Activated CD8-positive, alpha-beta memory T cell treated with anti-CD3 and anti-CD28 coated beads, Interleukin-2, amount 50 U/mL, for 24 hours (primary cell): ENCODE measurements around the gene DNMT3A.
"Not testable (repeated sequence)": the region's sequence is repeated elsewhere in the genome, so short reads cannot be mapped to it uniquely, and the experiment has no call there.

Experiments used
- DNase-seq: peaks from one replicate; pipeline ENCODE4 v3.0.0-alpha.2; 2020; ENCODE audit errors: extremely low read depth

The DNMT3A gene

DNA sequence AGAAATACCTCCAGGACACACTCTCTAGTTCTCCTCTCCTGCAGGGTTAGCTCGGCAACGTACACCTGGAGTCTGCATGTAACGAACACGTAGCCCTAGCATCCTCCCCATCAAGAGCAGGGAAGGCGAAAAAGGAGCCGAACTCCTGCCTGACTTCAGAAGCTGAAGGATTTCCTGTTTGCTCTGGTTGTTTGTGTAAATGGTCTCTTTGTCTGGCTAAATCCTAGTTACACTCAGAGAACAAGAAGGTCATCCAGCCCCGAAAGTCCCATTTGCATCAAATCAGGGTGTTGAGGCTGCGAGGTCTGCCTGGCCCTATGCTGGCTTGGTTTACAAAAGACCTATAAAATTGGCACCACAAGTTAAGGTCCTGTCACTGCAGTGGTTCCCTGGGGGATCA is 107.0 kb downstream of the DNMT3A start:
- DNase-seq, result no peak

DNA sequence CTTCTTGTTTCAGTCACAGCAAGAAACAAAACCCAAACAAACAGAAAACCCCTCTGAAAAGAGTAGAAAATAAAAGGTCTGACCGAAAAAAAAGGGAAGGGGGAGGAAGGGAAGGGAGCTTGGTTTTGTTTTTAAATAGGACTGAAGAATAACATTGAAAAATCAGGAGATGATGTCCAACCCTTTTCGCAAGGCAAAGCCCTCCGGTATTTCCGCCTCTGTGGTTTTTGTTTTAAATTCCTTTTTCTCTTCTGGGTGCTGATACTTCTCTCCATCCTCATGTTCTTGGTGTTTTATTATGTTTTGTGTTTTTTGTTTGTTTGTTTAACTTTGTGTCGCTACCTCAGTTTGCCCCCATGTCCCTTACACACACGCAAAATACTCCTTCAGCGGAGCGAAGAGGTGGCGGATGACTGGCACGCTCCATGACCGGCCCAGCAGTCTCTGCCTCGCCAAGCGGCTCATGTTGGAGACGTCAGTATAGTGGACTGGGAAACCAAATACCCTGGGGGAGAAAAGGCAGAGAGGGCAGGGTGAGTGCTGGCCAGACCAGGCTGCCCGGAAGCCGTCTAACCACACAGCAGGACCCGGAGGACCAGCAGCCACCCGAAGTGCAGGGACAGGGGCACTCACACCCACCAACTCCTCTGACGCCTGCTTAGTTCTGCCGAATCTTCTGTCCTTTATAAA is 107.7 kb downstream of the DNMT3A start:
- no peak for DNase-seq

DNA sequence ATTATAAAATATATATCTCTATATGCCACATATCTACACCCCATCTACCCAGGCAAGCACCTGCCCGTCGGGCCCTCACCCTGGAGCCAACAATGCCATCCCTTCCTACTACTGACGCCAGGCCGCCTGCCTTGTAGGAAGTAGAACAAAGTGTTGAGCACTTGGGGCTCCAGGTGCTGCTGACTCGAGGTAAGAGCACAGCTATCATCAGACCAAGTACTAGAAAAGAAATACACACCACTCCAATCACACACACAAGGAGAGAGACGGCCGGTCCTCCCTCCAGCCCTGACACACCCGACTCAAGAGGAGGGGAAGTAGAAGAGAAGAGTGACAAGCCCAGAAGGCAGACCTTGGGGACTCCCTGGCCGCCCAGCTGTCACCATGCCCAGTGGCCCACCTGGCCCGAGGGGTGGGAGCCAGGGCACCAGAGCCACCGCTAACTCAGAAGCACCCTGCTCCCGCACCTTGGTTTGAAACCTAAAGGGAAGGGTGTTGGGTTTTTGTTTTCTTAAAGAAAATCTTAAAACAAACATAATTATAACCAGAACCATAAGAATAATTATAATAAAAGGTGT is 109.4 kb downstream of the DNMT3A start:
- DNase-seq, result no peak

DNA sequence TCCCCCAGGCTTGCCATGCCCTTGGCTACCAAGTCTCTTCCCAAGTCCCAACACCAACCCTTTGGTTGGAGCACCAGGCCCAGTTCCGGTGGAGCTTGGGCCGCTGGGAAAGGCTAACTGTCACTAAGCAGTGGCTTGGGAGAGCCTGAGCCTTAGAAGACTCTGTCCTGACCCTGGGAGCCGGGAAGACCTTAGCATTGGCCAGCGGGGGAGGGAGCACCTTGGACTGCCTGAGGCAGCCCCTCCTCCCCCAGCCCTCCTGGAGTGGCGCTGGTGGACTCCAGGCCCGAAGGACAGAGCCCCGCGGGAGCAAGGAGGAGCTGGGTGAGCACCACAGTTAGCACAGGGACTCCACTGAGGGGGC is 110.8 kb downstream of the DNMT3A start:
- no peak for DNase-seq

DNA sequence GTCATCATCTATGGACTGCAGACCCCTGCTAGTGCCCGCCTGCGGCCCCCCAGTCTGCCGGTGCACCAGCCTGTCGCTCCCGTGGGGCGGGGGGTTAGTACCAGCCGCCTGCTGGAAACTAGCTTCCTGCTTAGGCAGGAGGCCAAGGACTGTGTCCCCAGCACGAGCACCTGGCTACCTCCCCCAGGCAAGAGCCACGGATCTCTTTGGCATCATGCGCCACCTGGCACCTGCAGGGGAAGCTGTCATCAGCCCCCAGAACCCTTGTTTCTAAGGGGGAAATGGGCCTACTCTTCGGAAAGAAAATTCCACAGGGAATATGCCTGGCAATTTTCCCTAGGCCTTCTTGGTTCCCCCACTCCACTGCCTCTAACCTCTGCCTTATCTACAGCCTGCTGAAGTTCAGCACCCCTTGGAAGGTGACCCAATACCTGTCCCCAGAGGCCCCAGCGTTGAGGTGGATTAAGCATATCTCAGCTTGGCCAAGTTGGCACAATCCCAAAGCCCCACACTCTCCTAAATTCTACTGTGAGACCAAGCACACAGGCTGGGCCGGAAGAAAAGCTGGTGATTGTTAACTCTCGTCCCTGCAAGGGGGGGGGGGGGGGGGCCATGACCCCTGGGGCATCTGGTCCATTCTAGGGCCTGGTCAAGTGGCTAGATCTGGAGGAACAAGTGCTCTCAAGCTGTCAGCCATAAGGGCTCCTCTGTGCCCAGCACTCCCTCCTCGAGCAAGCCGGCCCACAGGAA is 111.4 kb downstream of the DNMT3A start:
- DNase-seq, result no peak

DNA sequence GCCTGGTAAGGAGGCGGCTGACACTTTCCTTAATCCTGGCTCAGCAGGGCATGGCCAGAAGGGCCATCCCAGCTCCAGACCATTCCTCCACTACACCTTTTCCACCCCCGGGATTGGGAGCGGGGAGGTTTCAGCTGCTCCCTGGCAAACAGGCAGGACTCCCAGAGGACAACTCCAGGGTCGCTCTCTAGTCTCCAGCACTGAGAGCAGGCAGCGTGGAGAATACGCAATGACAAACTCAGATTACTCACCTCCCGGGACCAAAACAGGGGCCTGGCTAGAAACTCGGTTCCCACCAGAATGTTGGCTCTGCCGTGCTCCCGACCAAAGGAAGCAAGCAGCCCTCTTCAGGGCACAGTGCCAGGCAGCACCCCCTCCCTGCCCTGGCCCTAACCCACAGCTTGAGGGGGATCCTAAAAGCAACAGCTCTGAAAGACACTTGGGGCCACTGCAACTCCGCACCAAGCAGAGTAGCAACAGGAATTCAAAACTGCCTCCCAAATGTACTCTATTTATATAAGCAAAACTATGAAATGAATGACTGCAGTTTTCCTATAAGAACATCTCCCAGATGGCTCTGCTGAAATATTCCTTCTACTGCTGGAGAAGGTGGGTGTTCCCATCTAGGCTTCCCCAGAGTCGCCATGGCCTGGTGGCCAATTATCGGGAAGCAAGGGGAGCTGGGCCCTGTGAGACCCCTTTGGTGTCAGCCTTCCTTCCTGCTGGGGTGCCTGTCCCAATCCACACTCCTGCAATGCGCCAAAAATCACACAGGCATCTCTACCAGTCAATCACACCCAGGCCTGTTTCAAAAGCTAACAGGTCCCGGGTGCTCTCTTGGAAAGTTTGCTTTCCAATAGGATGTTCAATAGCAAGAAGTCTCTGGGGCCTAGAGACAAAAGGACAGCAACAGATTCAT is 112.2 kb downstream of the DNMT3A start:
- no peak for DNase-seq

DNA sequence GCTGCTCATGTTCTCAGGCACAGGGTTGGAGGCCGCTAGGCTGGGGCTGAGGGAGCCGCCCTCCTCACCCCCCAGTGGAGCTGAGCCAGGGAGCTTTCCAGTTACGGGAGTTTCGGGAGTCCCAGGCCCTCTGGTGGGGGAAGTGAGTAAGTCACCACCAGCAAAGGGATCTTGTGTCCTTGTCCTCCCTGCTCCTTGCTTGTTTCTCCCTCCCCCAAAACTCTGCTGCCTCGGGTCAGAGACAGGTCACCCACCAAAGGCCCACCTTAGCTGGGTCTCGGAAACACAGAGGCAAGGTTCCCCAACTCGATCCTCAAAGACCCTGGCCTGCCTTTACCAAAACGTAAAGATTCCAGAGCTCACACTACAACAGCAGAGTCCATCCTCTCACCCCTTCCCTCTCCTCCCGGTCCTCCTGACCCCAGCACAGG is 112.9 kb downstream of the DNMT3A start:
- DNase-seq, result no peak

DNA sequence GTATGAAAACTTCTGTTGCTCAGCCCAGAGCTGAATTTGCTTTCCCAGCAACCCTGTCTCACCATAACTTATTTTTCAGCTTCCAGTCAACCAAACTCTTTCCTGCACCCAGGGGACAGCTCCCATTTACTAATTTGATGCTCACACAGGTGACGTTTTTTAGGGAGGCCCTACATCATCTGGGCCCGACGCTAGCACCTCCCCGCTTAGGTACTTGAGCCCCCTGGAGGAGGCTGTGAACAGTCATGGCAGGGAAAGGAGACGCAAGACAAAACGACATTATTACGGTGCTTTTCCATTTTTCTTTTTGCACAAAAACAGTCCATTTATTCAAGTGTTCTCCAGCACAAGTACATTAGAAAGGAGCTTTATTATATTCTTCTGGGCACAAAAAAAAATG is 114.1 kb downstream of the DNMT3A start:
- no peak for DNase-seq

DNA sequence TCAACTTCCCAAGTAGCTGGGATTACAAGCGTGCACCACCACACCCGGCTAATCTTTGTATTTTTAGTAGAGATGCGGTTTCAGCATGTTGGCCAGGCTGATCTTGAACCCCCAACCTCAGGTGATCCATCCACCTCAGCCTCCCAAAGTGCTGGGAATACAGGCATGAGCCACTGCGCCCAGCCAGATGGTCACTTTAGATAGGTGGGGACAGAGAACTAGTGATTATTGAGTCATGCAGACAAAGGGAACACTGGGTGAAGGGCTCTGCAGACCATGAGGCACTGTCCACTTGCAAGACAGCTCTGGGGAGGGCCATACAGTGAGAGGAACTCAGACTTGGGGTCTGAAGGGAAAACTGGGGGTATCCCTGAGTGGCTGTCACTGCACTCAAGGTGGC is 114.9 kb downstream of the DNMT3A start:
- DNase-seq, result no peak

DNA sequence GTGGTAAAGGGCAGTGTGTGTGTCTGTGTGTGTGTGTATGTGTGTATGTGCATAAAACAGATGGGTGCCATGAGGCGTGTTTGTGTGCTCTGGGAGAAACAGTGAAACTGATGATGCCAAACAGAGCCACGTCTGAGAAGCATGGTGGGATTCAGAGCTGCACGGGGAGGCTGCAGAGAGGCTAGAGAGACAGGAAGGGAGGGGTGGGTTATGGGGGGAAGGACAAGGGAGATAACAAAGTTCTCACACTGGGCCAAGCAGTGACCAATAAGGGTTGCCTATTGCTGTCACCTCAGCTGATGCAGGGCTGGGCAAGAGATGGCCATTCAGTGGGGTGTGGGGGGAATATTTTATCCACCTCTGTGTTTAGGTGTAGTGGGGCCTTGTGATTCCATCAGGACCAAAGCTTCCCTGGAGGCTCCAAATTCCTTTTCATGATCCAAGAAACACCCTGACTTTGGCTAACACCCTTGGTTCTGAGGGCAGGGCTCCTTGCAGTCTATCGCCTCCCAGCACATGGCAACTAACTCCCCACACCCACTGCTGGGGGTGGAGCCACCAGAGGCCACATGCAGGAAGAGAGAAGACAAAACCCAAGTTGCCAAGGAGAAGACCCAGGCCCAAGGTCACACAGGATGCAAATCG is 119.1 kb downstream of the DNMT3A start:
- no peak for DNase-seq

DNA sequence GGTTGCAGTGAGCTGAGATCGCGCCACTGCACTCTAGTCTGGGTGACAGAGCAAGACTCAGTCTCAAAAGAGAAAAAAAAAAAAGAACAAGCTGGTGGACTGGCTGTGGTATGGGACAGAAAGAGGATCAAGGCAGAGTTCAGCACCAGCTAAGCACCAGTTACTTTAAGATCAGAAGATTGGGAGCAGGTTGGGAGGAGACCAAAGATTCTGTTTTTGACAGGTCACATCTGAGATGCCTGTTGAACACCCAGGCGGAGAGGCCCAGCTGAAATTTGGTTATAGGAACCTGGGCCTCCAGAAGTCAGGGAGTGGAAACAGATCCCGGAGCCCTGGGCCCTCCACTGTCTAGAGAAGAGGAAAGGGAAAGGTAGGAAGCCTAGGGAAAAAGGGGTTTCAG is 120.1 kb downstream of the DNMT3A start:
- DNase-seq, result no peak

DNA sequence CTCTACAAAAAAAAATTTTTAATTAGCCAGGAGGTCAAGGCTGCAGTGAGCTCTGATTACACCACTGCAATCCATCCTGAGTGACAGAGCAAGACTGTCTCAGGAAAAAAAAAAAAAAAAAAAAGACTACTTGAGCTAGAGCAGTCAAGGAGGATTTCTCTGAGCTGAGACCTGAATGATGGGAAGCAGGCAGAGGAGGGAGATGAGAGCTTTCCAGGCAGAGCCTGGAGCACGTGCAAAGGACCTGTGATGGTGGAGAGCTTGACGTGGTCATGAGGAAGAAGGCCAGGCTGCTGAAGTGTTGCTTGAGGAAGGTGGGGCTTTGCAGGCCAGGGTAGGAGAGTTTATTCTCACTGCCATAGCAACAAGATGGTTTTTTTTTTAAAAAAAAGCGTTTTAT is 121.4 kb downstream of the DNMT3A start:
- DNase-seq, result no peak

DNA sequence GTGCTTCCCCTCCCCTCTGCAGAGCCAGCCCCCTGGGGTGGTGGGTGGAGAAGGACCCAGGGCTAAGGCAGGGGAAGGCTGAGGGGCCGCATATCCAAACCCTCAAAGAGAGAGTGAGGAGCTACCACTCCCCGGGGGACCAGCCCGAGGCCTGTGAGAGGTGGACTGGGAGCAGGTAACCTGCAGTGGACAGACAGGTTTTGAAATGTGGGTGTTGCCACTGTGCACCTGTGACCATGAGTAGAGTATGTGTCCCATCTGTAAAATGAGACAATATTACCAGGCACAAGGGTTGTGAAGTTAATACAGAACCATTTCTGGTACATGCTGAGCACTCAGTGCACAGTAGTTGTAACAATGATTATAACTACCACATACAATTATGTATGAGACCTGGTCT is 122.1 kb downstream of the DNMT3A start:
- no peak for DNase-seq

DNA sequence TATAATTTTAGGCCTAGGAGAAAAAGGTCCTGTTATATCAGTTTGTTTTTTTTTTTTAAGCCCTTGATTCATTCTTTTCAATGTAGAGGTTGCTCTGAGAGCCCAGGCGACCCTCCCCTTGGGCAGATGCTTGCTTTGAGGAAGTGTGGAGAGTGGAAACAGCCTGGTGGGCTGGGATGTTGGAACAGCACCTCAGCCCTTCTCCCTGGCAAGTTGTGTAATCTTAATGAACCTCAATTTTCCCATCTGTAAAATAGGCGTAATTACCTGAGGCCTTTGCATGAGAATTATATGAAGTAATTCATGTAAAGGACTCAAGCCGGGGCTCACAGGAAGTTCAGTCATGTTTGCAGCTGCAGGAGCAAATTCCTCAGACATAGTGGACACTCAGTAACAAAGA is 123.6 kb downstream of the DNMT3A start:
- no peak for DNase-seq

DNA sequence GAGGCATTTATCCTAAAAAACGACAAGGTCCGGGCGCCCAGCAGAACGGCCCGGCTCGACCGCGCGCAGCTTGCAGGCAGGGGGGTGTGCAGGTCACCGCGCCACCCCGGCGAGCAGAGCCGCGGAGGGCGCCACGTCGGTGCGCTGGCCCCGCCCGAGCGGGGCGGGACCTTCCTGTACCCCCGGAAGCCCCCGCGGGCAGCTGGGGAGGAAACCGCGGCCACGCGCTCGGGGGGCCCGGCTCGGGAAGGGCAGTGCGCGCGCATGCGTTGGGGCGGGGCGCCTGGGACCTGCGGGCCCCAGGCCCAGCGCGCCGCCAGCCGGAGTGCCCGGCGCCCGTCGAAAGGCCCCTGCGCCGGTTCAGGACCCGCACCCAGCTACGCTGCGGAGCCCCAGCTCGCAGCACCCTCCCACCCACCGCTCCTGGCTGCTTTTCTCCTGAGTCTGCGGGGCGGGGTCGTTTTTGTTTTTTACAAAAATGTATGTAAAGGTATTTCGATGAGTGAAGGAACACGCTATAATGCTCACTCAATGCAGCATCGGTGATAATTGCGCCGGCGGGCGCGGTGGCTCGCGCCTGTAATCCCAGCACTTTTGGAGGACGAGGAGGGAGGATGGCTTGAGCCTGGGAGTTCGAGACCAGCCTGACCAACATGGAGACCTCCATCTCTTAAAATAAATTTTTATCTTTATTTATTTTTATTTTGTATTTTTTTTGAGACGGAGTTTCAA is 125.6 kb downstream of the DNMT3A start:
- peak; percentile 64 for DNase-seq

DNA sequence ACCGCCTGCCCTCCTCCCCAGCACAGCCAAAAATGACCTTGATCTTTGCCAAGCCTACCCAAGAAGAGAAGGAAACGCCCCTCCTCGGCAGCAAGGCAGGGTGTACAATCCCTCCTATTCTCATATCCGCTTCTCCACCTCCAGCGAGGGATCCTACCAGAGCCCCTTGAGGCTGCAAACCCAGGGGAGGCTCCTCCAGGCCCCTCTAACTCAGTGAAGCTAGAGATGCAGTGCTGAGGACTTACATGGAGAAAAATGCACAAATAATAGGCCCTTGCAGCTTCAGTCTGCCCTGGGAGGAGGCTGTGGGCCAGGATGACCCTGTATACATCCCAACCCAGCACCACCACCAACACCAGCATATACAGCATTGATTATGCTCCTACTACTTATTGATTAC is 126.5 kb downstream of the DNMT3A start:
- DNase-seq, result no peak

DNA sequence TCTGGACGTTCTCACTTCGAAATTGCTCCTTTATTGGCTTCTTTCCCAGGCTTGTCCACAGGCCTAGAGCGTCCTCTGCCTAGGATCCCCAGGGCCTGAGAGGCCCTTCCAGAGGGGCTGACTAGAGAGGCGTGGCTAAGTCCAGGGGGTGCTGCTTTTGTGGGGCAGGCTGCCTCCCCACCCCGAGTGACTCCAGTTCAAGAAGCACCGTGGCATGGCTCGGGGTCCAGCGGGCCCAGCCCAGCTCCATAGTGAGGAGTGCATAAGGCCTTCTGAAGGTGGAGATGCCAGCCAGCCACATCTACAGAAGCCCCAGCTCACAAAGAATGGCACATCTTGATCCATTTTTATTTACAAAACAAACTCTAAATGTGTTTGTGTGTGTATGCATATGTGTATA is 128.5 kb downstream of the DNMT3A start:
- no peak for DNase-seq

DNA sequence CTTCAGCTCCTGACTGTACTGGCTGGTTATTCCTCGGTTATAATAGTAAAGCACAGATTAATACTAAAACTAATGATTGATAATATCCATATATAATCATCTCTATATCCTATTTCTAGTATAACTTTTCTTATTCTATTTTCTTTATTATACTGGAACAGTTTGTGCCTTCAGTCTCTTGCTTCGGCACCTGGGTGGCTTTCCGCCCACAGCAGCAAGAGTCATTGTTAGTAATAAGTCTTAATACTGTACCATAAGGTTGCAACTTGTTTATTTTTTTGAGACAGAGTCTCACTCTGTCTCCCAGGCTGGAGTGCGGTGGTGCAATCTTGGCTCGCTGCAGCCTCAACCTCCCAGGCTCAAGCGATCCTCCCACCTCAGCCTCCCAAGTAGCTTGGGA is 130.8 kb downstream of the DNMT3A start:
- not testable (repeated sequence) for DNase-seq

DNA sequence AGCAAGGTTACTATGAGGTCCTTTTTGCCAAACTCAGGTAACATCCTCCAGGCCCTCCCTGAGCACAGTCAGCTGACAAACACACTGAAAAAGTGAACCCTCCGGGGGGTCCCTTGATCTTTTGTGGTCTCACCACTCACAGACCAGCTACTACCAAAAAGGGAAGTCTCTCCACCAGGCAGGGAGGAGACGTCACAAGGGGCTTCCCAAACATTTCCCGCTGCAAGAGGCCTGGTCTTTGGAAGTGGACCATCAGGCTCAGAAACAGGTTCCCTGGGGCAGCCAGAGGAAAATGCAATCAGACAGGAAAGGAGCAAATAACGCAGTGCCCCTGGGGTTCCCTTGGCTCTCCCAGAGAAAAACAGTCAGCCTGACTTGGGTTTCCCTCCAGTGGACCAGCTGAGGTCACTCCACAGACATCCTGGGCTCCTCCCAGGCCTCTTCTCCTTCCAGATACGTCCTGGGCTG is 134.6 kb downstream of the DNMT3A start:
- DNase-seq, result no peak

DNA sequence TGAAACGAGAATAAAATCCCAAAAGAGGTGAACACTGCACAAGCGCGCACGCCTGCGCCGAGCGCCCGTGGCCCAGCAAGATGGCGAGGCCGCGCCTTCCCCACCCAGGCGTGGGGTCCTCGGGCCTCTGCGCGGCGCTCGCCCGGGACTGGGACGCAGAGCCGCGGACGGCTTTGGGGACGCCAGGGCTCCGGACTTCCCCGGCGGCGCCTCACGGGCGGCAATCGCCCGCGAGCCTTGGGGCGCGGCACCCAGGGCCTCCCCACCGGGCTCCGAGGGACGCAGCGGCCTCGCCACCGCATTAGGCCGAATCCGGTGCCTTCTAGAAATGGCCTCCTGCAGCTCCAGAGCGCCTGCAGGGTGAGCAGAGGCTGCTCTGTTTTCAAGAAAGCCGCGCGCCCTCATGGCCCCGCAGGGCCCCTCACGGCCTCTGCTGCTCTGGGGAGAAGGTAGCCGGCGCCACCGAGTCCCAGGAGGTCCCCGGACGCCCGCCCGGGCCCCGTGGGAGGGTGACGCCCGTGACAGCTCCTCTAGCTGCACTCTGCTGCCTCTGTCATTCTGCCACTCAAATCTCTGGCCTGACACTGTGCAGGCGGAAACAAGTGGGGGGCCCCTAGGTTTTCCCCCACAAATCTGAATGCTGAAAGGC is 137.4 kb downstream of the DNMT3A start:
- DNase-seq, result no peak
